Stimulated activated CD4-positive, alpha-beta T cell treated with anti-CD3 and anti-CD28 coated beads, Interleukin-15, amount 100 ng/mL, for 24 hours (primary cell): Measurements from ENCODE around the gene BTBD7.

ENCODE experiments used
- DNase-seq: peaks from one replicate; pipeline ENCODE4 v3.0.0-alpha.2; 2020

BTBD7 gene

DNA sequence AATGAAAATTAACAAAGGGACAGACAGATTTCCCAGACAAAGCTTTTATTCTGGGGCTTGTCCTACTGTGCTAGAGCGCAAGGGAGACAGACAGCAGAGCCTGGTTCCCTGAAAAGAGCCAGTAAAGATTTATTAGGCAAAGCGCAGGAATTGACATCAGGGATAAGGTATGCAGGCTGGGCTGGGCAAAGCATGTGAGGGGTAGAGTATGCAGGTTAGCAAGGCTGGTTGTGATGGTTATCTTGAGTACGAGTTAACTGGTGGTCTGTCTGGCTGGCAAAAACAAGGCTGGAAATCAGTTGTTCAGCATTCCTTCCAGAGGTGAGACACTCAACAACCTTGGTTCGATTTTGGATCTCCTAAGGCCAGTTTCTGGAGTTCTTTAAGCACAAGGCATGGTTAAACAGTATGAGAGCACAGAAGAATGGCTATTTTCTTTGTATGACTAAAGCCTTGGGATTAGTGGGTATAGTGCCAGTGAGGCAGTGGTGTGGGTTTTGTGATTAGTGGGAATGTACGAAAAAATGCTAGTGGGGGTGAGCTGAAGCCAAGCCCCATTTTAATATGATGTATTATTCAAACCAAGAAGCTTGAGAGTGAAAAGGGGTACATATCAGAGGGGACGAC lies 30.9 kb downstream of the BTBD7 start:
- no peak for DNase-seq

DNA sequence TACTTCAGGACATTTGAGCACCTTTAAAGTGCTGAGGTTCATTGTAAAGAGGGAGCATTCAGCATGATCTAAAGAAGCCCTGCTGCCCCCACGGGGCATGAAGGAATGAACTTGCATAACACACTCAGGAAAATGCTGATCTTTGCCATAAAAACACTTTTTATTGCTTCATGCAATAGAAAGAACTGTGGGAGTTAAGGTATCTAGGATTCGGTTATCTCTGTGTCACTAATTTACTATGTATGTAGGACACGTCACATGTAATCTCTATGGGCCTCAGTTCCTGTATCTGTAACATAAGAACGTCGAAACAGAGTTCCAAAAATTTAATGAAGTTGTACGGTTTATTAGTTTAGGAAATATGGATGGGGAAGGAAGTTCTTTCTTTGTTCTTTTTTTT lies 33.0 kb downstream of the BTBD7 start:
- no peak for DNase-seq

DNA sequence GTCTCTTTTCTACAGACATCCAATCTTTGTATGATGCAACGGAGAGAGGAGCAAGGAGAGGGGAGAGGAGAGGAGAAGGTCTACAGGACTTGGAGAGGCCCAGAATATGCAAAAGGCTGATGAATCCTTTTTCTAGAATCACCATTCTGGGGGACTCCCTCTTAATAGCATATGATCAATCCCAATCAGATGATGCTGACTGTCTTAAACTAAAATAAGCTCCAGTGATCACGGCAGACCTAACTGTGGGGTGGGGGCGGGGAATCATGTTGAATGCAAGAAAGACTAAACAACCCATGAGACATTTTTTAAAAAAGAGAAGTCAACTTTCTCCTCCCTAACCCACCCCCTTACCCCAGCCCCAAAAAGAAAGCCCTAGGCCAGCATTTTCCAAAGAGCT lies 33.4 kb downstream of the BTBD7 start:
- no peak for DNase-seq

DNA sequence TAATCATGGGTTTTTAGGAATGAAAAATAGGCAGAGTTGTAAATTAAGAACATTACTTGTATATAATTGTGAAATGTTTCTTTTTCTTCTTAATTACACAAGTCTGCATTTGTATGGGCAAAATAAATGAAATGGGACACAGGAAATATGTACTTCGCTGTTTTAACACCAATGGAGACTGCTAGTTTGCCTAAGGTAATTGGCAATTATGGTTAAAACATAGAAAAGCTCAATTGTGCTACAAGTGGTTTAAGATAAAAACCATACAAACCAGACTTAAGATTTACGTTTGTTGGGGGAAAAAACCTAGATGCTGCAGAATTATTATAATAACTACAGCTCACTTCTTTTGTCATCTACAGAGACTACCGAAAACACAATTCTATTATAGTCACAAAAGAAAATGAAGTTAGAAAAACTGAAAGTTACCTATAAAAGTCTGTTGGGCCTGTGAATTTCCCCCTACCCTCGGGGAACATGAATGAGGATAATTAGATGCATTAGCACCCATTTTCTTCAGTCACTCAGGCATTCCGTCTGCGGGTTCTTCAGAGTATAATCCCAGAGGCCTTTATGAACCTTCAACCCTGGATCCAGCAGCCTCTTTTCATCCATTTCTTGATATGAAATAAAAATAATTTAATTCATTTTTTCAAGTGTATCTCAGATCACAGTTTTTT lies 37.2 kb downstream of the BTBD7 start:
- no peak for DNase-seq

DNA sequence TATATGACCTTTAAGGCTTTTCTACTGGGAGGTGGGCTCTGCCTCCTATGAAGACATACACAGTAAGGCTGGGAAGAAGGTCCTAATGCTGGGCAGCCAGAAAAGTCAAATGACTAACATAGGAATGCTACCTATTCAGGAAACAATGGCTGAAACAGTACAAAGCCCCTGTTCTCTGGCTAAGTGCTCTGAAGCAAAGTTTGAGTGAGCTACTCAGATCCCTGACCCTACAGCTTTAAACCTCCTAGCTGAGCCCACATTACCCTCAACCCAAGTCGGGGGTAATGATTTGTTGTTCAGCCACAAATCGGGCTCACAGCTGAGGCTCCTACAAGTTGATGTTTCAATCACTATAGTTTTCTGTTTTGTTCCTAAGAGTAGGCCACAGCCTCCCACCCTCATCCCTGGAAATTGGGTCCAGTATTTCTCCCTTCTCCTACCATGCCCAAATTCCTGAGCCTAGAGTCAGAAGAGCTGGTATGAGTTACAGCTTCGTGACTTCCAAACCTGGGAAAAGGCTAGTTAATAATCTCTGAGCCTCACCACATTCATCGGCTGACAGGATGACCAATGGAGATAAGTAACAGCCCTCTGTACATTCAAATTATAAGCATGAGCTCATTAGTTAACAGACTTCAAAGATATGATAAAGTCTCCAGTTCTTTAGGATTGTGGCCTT lies 46.5 kb downstream of the BTBD7 start:
- DNase-seq: no peak

DNA sequence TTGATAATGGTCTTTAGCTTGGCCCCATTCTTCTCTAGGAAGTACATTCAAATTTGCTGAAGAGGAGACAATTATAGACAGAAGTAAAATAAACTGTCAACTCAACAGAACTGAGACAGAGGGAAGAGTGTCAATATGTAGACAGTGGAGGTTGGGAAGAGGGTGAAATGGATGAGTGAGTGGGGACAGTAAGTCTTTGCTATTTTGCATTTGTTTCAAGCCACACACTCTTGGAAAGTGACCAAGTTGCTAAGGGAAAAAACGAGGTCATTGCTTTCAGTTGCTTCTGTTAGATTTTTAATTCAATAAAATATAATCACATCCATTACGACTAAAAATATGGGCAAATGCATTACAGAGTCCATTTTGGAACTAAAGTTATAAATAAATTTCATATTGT lies 47.8 kb downstream of the BTBD7 start:
- no peak for DNase-seq

DNA sequence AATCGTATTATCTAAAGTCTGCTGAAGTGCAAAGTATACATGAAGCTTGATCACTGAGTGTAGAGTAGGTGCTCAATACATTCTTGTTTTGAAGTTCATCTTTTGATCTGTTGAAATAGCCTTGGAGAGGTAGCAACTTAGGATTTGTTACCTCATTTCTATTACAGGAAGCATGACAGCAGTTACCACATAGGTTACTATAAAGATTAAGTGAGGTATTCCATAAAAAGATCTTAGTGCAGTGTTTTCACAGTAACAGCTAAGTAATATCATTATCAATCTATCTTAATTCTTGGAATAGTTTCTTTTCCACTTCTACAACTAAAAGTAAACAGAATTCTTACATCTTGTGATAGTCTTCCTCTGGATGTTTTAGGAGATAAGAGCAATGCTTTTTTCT lies 50.9 kb downstream of the BTBD7 start:
- DNase-seq: no peak

DNA sequence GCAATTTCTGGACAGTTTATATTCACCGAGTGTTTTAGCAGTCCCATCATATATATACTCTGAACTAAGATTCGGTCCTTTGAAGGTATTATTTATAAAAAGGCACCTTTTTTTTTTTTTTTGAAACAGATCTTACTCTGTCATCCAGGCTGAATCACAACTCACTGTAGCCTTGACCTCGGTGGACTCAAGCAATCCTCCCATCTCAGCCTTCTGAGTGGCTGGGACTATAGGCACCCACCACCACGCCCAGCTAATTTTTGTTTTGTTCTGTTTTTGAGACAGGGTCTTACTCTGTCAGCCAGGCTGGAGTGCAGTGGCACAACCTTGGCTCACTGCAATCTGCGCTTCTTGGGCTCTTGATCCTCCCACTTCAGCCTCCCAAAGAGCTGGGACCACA lies 52.1 kb downstream of the BTBD7 start:
- no peak for DNase-seq

DNA sequence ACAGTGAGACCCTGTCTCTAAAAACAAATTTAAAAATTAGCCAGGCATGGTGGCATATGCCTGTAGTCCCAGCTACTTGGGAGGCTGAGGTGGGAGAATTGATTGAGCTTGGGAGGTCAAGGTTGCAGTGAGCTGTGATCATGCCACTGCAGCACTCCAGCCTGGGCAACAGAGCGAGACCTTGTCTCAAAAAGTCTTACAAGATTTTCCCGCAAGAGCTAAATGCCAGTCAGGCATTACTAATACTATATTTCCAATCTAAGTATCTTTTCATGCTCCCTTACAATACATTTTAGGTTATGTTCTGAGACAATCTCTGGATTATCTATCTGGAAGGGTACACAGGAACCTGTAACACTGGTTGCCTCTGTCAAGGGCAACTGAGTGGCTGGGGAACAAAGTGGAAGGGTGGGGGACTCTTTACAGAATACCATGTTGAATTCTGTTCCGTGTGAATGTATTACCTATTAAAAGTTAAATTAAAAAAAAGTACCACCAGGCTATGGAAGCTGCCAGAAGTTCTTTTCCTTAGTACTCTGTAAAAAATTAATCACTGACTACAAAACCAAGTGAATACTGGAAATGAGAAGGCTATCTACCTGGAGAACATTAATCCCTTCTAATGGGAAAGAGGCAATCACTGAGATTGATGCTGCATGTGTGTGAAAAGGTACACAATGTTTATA lies 56.7 kb downstream of the BTBD7 start:
- DNase-seq: no peak

DNA sequence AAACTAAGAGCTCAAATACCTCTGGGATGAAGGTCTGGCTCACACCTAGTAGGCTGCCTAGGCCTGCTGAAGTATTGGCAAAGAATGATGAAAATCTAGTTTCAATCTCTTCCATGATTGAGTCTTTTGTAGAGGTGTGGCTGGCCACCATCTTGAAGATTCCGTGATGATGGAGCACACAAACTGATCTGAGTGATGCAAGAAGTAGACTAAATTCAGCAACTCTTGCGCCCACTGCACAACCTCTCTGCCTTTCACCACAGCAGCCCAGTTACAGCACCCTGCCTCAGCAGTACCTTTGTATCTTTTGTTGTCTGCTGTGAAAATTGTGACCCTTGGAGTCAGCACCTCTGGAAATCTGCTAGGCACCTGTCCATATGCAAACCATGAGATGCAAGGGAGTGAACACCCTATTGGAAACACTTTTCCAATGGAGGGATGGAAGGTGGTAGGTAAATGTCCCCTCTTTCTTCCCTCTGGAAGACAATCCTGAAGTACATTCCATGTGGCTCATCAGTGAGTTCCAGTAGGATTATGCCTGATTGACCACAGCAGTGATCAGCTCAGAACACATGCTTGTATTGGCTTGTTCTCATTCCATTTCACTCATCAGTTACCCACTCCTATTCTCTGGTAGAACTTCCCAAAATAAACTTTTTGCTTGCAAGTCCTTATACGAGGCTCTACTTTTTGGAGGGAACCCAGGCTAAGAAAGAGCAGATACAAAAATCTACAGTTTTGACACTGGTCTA lies 58.6 kb downstream of the BTBD7 start:
- no peak for DNase-seq

DNA sequence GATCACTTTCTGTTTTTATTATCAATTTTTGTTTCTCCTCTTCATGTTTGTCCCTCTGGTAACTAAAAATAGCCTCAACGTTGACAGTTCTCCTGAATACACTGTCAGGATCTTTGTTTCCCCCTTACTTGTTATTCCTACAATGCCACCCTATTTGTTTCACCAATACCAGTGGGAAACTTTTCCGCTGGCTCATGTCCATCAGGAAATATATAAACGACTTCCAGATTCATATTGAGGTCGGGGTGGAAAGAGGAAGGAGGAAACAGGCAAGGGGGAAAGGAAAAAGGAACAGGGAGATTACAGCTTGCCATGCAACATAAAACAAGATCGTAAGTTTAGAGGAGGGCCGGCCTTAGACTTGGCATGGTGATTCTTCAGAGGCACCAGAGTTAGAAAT lies 61.7 kb downstream of the BTBD7 start:
- no peak for DNase-seq

DNA sequence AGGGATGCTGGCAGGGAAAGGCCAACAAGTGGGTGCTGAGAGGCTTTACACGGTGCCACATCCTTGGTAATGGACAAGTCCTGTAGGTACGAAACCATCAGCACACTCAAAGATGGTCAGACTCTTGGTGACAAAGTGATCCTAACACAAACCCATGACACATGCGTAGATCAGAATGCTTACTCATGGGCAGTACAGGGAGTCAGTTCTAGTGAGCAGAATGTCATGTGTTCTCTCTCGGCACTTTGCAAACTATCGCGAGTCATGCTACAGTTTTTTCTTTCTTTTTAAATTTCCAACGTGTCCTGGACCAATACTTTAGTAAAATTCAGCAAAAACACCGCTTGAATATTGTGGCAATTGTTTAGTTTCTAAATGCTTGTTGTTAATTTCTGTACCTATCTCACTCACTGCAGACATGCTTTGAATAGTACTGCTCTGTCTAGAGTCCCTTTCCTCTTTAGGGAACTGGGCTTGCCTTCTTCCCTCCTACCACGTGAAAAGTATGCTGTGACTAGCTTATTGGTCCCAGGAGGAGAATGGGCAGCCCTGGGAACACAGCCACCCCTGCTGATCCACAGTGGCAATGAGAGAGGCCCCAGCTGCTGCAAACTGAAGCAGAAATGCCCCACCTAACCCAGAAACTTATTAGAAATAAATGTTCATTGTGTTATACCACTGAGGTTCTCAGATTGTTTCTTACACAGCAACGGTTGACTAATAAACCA lies 63.3 kb downstream of the BTBD7 start:
- DNase-seq: no peak

DNA sequence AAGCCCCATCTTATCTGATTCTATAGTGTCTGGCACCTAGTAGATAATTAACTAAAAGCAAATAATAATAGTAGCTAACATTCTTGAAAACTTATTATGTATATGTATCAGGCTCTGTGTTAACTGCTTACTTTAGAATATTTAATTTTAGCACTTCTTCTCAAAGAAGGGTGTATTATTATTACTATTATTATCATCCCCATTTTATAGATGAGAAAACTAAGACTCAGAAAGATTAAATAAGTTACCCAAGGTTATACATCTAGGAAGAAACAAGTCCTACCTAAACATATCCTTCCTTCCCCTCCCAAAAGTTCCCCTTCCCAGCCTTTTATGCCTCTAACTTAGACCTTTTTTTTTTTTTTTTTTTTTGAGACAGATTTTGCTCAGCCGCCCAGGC lies 64.4 kb downstream of the BTBD7 start:
- no peak for DNase-seq

DNA sequence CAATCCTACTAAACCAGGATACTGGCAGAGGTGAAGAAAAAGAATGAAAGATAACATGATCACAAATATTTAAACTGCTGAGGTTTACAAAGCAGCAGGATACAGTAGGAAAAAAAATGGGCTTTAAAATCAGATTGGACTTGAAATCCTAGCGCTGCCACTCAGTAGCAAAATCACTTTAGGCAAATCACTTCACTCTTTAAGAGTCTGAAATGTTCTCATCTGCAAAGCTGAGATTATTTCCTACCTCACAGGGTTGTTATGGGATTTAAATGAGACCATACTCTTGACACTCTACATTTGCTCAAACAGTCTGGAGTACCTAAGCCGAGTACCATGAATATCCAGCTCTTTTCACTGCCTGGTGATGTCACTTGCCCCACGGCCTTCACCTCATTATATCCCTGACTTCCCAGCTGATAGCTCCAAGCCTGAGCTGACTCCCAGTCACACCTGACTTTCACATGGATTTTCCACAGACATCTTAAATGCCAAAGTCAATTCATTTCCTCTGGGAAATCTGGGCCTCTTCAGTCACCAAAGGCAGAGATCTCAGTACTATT lies 65.6 kb downstream of the BTBD7 start:
- no peak for DNase-seq

DNA sequence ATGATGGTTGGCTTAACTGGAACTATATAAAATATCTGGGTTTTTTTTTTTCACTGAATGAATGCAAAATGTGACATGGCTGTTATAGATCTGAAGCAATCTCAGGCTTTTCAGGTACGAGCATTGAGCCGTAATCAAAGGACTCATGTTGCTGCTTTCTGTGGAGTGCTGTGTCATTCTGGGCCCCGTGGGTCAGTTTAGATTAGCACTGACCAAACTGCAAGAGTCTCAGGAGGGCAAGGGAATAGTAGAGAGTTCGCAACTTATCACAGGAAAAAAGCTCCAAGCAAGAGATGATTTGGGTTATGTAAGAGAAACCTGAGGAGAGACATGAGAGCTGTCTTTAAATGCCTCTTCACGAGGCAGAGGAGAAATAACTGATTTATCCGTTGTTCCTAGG lies 66.7 kb downstream of the BTBD7 start:
- DNase-seq: no peak

DNA sequence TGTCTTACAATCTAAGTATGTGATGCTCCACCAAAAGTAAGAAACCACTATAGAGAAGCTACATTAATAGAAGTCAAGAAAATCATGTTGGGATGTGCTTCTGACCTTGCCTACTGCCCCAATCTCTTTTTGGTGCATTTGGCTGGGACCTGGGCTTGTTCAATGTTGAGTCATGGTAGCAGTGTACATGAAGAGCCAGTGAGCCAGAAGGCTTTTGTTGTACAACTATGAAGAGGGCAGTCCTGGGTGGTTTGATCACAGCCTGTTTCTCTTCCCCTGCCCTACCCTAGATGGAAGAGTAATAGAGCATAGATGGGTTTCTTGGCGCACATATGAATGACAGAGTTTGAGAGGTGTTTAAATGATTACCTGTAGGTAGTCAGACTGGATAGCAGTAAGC lies 69.4 kb downstream of the BTBD7 start:
- DNase-seq: no peak

DNA sequence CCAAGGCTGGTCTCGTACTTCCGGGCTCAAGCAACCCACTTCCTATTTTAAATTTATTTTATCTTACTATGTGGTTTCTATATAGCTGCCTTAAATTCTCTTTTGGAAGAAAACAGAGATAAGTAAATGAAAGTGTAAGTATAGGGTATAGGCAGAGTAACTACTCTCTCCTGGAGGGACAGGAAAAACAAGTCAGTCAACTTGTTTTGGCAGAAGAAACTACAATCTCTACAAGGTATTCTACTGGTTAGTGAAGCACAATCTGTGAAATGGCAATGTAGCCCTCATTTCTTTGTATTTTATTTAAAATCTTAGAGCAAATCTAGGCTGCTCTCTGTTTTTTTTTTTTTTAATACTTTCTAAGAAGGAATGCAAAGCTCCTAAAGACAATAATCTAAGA lies 70.4 kb downstream of the BTBD7 start:
- DNase-seq: no peak

DNA sequence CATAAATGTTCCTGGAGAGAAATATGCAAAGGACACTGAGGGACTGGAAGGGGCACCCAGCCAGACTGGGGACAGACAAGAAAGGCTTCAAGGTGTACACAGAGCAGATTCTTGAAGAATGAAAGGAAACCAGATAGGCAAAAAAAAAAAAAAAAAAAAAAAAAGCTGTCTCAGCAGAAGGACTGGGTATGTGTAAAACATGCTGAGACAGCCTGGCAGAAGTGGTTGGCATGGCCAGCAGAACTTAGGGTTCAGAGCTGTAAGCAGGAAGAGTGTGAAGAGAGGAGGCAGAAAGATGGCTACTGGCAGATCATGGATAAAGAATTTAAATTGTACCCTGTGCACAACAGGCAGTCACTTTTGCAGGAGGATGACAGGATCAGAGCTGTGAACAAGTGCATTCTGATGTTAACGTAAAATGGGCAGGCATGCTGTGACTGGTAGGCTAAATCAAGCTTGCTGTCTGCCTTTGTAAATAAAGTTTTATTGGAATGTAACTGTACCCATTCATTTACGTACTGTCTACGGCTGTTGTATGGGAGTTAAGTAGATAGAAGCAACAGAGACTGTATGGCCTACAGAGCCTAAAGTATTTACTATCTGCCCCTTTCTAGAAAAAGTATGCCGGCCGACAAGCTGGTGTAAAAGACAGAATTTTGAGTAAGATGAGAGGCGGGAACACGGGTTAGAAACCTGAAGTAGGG lies 83.6 kb downstream of the BTBD7 start:
- no peak for DNase-seq

DNA sequence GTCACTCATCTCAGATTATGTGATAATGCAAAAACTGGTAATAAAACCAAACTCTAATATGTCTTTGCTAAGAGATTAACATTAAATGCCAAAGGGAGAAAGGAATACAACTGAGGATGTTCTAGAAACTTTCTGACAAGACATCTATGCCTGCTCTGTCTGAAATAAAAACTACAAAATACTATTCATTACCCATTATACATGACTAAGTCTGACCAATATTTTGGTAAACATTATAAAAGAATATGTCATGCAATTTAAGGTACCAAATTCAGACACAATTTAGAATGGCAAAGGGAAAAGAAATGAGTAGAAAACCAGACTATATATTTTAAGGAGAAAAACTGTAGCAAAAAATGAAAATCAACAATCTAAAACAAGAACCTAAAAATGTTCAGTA lies 86.3 kb downstream of the BTBD7 start:
- no peak for DNase-seq

DNA sequence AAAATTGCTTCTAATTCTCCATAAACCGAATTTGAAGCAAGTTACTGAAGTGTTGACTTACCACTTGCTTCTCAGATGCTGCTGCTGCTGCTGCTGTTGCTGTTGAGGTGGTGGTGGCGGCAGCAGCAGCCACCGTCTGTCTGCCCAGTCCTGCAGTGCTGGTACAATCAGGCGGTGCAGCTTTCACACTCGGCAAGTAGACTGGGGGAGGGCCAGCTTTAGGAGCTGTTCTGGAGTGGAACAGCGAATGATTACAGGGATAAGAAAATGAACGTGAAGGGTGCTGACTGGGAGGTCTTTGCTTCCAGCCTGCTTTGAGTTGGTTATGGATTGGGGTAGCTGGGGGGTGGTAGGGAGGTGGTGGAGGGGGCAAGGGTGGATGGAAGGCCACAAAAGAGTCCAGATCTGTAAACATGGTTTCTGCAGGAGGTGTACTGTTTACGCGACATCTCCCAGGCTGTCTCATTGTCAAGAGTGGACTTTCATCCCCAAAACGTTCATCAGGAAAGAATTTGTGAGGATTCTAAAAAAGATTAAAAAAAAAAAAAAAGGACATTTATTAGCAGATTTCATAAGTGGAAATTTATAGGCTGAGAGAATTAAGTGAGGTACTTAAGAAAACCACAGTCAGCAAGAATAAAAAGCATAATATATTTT lies 86.9 kb downstream of the BTBD7 start:
- no peak for DNase-seq

DNA sequence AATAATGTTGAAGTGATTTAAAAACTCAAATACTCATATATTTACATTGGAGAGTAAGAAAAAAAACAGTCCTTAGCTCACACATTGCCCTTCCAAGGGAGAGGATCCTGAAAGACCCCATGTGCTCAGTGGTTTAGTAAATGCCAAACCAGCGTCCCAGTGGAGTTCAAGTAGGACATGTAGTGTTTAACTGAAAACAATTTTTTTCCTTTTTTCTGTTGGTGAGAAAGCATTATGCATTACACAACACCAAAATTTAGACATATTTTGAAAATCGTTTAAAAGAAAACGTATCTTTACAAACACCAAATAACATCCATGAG lies 92.2 kb downstream of the BTBD7 start:
- DNase-seq: no peak
